ENCODE measurements around the gene NUTF2. TPM values are rescaled to one million over a fixed set of nuclear protein-coding genes. Genes with fewer than 3 reads are reported as not detected.

The NUTF2 gene
- total RNA-seq, 4 donors from 2014 or later = 31.6 to 153 (median 58.4) TPM

GRCh38 chr16:67893743-67894399, 47.1 kb downstream of the NUTF2 start:
- peak overlapping the region; percentile 73 to 96 (median 96) for H3K4me3 ChIP-seq (replicated peaks in 1 of 3)
- no peaks in the 10 kb centered on the region for H3K36me3 ChIP-seq
- TF ChIP-seq CTCF (IDR thresholded peaks at IDR 0.05) (no peak), POLR2A (IDR thresholded peaks at IDR 0.05) (no peak)
- peak overlapping the region; percentile 86 to 91 (median 88) for H3K27ac ChIP-seq
- no peaks in the 10 kb centered on the region for H3K9me3 ChIP-seq
- H3K4me1 ChIP-seq = peaks cover 17 to 36% of the 10 kb centered on the region in 2 donors
- intact Hi-C loops (cut with DNase I) = no loop called here
- WGBS, 2 donors = 17 to 22% methylated on average over 12 to 13 of the region's 14 CpGs
- DNase-seq = no peak
- no peaks in the 10 kb centered on the region for H3K27me3 ChIP-seq

GRCh38 chr16:67897231-67897630, 50.5 kb downstream of the NUTF2 start:
- intact Hi-C loops (cut with DNase I) = no loop called here
- Histone ChIP-seq H3K4me1 (peaks cover 17 to 36% of the 10 kb centered on the region in 2 donors), H3K27me3 (no peaks in the 10 kb centered on the region), H3K9me3 (no peaks in the 10 kb centered on the region), H3K36me3 (no peaks in the 10 kb centered on the region), H3K4me3 (replicated peaks in 1 of 3) (no peak overlapping the region), H3K27ac (peak overlapping the region in 1 of 3 donors; percentile 57)
- peak; percentile 51 to 57 for DNase-seq
- 33 to 46% methylated on average over 3 of the region's 3 CpGs for WGBS, 2 donors
- TF ChIP-seq CTCF (IDR thresholded peaks at IDR 0.05) = no peak

GRCh38 chr16:67901734-67902133, 55.0 kb downstream of the NUTF2 start:
- no peak overlapping the region for H3K4me3 ChIP-seq (replicated peaks in 1 of 3)
- DNase-seq = no peak
- intact Hi-C loops (cut with DNase I) = no loop called here
- no peak overlapping the region for H3K27ac ChIP-seq
- H3K36me3 ChIP-seq = no peaks in the 10 kb centered on the region
- 88 to 92% methylated on average over 5 of the region's 5 CpGs for WGBS, 2 donors
- H3K4me1 ChIP-seq = peaks cover 4 to 11% of the 10 kb centered on the region in 2 donors
- H3K27me3 ChIP-seq = no peaks in the 10 kb centered on the region
- TF ChIP-seq CTCF (IDR thresholded peaks at IDR 0.05) = no peak
- TF ChIP-seq POLR2A (IDR thresholded peaks at IDR 0.05) = no peak
- no peaks in the 10 kb centered on the region for H3K9me3 ChIP-seq

GRCh38 chr16:67902831-67903230, 56.1 kb downstream of the NUTF2 start:
- H3K4me3 ChIP-seq (replicated peaks in 1 of 3) = no peak overlapping the region
- H3K36me3 ChIP-seq = no peaks in the 10 kb centered on the region
- TF ChIP-seq POLR2A (IDR thresholded peaks at IDR 0.05) (no peak), CTCF (IDR thresholded peaks at IDR 0.05) (no peak)
- no peak overlapping the region for H3K27ac ChIP-seq
- no peak for DNase-seq
- WGBS, 2 donors = 74 to 79% methylated on average over 4 of the region's 4 CpGs
- no peaks in the 10 kb centered on the region for H3K9me3 ChIP-seq
- peaks cover 0 to under 1% of the 10 kb centered on the region in 2 donors for H3K4me1 ChIP-seq
- no peaks in the 10 kb centered on the region for H3K27me3 ChIP-seq
- intact Hi-C loops (cut with DNase I) = no loop called here

GRCh38 chr16:67907397-67908180, 60.9 kb downstream of the NUTF2 start:
- H3K36me3 ChIP-seq = peaks cover 8 to 21% of the 10 kb centered on the region in 2 donors
- intact Hi-C loops (cut with DNase I) = no loop called here

More at GRCh38 chr16:67907397-67908180, 60.9 kb downstream of the NUTF2 start:
- Histone ChIP-seq H3K4me1 (no peaks in the 10 kb centered on the region), H3K9me3 (no peaks in the 10 kb centered on the region), H3K4me3 (replicated peaks in 1 of 3) (no peak overlapping the region), H3K27ac (no peak overlapping the region), H3K27me3 (no peaks in the 10 kb centered on the region)
- TF ChIP-seq POLR2A (IDR thresholded peaks at IDR 0.05) = no peak
- TF ChIP-seq CTCF (IDR thresholded peaks at IDR 0.05) = no peak
- 92 to 98% methylated on average over 7 to 8 of the region's 11 CpGs for WGBS, 2 donors
- DNase-seq = no peak

All from thyroid gland (tissue), 4 donors.